NCI-H524 (cell line): Measurements from ENCODE around the gene CLDN9.

Source experiments
- DNase-seq, 2 experiments: peaks; one replicate each; lab custom pipeline; 2025; lab: John Stamatoyannopoulos, UW

Gene CLDN9

DNA sequence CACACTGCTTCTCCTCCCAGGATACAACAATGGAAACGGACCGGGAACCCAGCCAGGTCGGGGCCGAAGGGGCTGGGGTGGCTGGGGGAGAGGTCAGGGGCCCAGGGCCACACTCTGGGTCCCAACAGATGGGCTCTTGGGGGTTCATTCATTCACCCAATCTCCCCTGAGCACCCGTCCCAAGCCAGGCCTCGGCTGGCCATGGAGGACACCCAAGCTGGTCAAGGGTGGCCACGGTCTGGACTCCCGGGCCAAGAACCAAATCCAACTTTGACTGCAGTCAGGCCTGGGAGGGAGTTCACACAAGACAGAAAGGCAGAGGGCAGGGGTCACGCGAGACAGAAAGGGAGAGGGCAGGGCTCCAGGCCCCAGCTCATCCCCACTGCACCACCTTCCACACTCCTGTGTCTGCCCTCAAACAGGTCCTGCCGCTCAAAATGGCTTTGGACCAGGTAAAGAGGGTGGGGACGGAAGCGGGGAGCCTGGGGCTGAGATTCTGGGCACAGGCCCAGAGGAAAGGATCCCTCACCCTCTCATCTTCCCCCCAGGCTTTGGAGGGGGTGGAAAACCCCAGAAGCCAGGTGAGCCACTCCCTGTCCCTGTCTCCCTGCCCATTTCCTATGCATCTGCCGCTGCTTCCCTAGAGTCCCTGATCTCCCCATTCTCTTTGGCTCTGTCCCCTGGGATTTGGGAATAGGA is 20.2 kb upstream of the CLDN9 start:
- DNase-seq = no peak

DNA sequence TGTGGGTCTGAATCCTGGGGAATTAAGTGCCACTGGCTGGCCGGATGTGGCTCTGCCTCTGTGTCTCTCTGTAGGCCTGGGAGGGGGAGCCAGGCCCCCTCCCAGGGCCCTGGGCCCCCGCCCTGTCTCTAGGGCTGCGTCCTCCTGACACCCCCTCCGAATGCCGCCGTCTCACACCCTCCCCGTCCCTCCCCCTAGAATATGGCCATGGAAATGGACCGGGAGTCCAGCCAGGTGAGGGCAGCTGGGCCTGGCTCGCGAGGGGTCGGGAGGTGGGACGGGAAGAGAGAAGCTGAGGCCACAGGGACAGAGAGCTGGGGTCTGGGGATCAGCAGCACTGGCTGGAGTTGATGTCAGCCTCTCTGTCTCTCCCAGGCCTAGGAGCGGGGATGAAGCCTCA is 16.4 kb upstream of the CLDN9 start:
- no peak for DNase-seq

DNA sequence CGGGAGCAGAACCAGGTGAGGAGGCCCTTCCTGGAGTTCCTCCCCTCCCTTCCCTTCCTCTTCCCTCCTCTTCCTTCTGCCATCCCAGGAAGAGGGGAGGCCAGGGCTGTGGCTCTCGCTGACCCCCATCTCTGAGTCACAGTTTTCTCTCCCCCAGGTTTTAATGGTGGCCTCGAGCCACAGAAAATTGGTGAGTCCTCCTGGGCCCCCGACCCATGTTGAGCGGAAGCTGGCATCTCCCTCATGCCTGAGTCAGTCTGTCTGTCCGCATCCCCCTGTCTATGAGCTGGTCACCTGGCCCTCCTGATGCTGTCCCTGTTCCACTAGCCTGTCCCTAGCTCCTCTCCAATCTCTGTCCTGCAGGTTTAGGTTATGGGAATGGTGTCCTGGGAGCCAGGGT is 12.8 kb upstream of the CLDN9 start:
- no peak for DNase-seq

DNA sequence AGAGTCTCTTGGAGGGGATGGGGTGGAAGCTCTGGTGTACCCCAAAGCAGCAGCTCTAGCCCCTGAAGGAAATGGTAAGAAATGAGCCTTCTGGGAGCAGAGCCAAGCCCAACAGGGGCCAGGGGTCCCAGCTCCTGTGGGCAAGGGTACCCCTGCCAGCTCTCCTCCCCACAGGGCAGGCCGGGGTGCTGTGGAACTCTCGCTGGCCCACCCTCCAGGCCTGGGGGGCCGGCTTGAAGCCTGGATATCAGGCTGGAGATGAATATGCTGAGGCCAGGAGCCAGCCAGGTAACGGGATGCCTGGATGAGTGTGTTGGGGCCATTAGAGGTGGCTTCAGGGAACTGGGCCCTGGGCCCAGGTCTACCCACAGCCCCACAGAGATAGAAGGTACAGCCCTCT is 12.2 kb upstream of the CLDN9 start:
- no peak for DNase-seq

DNA sequence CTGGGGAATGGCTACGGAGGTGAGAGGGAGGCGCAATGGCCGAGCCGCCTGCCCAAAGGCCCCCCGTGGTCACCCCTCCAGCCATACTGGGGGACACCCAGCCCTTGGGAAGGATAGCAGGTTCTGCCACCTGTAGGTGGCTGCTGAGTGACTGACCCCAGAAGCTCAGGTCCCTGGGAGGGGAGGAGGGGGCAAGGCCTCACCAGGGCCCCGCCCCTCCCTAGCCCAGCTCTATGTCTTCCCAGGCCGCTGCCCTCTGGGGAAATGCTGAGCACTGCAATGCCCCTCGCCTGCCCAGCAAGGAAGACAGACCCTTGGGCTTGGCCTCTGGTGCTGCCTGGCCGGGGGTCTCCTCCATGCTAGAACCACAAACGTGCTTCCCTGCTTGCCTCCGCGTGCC is 11.4 kb upstream of the CLDN9 start:
- DNase-seq = no peak

DNA sequence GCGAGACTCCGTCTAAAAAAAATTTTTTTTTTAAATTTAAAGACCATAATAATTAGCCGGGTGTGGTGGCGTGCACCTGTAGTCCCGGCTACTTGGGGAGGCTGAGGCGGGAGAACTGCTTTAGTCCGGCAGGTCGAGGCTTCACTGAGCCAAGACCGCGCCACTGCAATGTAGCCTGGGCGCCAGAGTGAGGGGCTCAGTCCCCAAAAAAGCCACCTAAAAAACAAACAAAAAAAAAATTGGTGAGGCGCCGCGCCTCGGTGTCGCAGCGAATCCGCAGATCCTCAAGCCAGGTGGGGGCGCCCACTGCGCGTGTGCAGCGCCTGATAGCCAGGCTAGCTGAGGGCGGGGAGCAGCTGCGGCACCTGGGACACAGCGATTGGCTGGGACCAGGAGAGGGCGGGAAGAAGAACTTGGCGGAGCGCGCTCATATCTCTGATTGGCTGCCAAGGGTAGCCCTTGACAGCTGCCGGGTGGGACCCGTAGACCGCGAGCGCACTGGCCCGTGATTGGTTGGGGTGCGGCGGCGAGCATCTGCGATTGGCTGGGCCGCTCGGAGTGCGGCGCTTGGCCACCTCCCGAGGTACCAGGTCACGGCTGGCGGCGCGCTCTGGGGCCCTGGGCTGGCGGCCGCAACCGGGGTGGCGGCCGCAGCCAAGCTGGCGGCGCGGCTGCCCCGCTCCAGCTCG is 9.0 kb upstream of the CLDN9 start:
- peak; percentile 98 to 100 for DNase-seq

DNA sequence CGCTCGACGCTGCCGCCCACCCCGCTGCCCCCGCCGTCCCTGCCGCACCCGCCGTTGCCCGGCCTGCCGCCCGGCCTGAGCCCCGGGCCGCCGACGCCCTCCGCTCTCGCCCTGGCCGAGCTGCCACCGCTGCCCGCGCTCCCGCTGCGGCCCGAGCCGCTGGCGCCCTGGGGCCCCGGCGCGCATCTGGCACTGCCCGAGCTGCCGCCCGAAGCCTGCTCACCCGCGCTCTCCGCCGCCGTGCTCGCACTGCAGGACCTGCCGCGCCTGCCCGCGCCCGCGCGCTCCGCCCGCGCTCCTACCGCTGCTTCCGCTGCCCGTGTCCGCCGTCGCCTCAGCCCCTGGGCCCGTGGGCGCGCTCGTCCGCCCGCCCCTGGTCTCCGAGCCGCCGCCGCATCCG is 8.4 kb upstream of the CLDN9 start:
- peak in 1 of 2 experiments; percentile 33 for DNase-seq

DNA sequence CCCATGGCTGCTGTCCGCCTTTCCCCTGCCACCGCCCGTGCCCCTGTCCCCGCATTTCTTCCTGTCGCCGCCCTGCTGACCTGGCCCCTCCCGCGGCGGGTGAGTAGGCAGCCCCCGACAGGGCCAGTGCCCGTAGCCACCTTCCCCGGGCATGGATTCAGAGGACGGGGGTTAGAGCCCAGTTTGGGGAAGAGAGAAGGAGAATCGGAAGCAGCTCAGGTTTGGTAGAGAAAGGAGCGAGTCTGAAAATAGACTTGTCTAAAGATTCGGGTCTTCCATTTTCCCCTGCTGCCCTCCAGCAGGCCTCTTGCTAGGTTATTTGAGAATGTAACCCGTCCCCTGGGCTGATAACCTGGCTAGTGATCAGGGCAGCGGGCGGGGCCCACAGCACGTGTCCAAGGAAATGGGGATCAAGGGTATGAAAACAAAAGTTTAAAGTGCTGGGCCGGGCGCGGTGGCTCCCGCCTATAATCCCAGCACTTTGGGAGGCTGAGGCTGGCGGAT is 7.9 kb upstream of the CLDN9 start:
- no peak for DNase-seq

DNA sequence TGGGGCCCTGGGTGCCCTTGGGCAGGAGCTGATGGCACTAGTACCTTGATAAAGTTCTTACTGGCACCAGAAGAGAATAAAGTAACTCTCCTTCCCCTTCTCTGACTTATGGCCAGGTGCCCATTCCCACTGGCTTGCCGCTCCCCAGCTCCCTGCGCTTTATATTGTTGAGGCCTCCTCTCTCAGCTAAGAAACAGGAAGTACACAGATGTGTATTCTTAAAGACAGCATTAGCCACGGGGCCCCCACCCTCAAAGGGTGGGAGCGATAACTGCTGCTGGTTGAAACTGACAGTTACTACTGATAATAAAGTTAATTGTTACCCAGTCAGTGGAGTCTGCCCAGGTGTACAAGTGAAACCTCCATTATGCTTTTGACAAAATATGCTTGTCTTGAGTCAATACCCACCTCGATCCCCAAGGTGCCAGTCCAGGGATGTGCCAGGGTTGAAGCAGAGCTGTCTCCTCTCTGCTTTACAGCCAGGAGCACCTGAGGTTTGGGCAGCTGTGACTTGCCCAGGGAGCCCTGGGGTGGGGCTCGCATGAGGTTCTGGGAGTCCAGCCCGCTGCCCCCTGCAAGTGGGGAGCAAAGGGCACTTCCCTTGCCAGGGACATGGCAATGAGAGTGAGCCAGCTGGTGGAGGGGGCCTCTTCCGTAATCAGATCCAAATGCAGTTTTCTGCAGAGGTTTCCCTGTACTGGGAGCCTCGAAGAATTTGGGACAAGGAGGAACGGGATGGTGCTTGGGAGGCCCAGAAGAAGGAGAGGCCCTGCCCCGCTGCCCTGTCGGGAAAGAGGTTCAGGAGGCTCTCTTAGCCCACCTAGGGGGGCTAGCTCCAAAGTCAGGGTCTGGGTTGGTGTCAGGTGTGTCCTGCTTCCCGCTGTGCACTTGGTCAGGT is 5.4 kb upstream of the CLDN9 start:
- no peak for DNase-seq

DNA sequence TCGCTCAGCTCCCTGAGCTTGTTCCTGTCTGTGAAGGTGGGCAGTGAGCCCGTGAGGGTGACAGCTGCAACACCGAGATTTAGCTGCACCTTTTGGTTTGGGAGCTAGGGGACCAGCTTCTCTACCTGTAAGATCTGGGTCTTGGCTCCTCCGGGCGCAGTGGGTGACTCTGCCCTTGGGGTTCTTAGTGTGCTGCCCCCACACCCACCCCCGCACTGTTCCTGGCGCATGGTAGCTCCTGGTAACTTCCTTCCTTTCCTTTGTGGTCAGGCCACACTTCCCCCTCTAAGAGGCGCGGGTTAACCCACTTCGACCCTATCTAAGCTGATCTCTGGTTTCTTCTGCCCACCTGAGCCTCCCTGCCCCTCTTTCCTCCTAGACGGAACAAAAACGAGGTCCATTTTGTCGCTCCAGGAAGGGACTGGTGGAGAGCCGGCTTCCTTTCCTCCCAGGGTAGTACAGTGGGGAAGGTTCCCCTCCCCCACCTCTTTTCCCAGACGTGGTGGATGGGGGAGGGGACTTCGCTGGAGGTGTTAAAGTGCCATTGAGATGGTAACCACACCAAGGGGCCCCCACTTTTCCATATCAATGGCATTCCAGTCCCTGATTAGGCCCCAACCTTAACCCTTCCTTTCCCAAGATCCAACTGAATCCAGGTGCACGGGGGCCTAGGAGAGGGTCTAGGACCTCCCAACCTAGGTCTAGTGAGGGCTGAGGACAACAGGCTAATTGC is 4.6 kb upstream of the CLDN9 start:
- DNase-seq = no peak

DNA sequence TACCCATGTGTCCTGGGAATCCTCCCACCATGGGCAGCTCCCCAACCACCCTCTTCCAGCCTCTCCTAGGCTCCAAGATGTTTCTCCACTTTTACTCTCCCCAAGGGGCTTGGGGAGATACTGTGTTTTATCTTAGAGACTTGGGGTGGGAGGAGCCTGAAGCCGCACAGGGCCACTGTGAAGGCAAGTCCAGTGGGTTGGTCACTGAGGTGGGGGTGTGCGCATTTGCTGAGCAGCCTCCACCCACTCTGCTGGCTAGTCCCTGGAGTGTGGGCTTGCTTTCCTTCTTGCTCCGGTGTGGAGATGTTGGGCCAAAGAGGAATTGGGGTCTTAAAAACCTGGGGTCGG is 4.1 kb upstream of the CLDN9 start:
- DNase-seq = no peak

DNA sequence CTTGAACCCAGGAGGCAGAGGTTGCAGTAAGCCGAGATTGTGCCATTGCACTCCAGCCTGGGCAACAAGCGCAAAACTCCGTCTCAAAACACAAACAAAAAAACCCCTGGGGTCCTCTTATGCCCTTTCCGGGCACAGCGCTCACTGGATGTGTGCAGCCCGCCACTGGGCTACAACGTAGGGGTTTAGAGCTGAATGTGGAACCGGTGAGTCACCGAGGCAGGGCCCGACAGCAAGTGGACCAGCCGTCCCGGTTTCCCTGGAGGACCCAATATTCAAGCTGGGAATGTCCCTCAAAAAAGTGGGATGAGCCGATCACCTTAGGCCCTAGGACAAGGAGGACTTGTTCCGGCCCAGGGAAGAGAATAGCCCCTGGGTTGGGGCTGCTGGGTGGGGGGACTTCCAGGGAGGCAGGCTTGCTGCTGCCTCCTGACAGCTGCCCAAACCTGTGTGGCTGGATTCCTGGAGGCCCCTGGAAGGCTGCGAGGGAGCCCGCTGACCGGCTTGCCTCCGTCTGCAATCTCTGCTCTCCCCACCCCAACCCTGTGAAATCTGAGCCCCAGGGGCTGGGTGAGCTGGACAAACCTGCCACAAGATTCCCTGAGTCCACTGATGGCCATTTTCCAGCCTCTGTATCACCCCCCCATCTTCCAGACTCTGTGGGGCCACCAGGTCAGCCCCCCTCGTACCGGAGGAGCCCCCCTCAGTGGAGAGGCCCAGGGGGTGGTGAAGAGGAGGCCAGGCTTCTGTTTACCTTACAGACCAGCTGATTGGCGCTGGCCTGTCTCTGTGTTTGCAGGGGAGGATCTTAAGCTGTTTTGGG is 2.9 kb upstream of the CLDN9 start:
- DNase-seq = no peak

DNA sequence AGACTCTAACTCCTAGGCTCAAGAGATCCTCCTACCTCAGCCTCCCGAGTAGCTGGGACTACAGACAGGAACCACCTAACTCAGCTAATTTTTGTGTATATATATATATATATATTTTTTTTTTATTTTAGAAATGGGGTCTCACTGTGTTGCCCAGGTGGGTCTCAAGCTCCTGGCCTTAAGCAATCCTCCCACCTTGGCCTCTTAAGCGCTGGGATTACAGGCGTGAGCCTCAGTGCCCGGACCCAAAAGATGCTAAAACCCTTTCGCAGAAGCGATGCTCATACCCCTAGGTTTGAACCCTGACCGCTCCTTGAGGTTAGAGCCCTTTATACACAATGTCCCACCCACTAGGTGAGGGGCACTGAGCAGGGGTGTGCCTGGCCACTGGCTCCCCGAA is 2.2 kb upstream of the CLDN9 start:
- no peak for DNase-seq

DNA sequence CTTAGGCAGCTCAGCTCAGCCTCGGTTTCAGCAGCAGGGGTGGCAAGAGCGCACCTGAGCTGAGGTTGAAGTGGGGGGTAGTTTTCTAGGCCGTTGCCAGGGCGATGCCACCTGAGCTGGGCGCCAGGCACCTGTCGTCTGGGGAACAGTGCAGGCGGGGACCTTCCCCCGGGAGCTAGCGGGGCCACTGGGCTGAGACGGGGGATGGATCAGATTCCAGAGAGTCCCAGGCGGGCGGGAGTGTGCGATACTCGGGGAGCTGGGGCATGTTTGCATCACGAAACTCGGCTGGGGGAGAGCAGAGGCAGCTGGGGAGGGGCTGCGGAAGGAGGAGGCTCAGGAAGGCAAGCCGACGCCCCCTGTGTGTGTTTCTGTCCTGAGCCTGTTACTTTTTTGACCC is 477 bp upstream of the CLDN9 start:
- peak in 1 of 2 experiments; percentile 45 for DNase-seq

DNA sequence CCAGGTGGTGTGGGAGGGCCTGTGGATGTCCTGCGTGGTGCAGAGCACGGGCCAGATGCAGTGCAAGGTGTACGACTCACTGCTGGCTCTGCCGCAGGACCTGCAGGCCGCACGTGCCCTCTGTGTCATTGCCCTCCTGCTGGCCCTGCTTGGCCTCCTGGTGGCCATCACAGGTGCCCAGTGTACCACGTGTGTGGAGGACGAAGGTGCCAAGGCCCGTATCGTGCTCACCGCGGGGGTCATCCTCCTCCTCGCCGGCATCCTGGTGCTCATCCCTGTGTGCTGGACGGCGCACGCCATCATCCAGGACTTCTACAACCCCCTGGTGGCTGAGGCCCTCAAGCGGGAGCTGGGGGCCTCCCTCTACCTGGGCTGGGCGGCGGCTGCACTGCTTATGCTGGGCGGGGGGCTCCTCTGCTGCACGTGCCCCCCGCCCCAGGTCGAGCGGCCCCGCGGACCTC is 798 bp downstream of the CLDN9 start:
- no peak for DNase-seq

DNA sequence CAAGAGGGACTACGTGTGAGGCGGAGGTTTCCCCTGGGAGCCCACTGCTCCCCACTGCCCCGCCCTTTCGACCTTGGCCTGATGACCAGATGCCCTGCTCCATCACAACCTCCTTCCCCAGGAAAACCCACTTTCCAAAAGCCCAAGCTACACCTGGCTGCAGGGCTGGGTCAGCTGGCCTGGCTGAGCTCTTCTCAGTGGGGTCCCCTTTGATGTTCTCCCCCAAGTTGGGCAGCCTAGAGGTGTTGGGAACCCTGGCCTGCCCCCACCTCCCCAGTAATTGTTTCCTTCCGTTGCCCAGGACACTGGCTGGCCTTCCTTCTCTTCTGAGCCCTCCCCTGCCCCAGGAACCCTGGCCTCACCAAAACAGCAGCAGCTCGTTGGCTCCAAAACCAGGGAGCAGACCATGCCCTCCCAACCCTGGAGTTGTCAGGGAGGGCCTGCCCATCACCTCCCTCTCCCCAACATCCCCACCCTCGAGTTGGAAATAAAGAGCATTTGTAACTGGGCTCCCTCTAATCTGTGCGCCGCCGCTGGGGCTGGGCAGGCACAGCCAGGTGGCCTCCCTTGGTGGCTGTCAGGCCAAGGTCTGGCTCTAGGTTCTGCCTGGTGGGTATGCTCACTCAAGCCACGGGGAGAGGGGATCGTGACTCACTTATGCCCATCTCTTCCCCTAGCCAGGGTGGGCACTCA is 1.4 kb downstream of the CLDN9 start:
- no peak for DNase-seq

DNA sequence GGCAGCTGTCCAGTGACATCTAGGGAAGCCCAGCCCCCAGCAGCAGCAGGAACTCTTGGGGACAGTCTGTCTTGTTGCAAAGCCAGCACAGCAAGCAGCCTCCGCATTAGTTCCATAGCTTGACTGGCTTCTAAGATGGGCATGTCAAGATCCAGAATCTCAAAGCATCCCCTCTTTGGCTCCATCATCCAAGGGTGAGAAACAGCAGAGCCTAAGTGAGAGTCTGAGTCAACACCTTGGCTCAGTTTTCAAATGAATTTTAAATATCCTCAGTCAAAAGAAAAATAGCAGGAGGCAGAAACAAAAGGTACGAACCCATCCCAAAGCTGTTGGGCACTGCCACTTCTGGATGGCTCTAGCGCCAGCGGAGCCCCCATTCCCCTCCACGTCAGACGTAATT is 2.2 kb downstream of the CLDN9 start:
- DNase-seq = no peak

DNA sequence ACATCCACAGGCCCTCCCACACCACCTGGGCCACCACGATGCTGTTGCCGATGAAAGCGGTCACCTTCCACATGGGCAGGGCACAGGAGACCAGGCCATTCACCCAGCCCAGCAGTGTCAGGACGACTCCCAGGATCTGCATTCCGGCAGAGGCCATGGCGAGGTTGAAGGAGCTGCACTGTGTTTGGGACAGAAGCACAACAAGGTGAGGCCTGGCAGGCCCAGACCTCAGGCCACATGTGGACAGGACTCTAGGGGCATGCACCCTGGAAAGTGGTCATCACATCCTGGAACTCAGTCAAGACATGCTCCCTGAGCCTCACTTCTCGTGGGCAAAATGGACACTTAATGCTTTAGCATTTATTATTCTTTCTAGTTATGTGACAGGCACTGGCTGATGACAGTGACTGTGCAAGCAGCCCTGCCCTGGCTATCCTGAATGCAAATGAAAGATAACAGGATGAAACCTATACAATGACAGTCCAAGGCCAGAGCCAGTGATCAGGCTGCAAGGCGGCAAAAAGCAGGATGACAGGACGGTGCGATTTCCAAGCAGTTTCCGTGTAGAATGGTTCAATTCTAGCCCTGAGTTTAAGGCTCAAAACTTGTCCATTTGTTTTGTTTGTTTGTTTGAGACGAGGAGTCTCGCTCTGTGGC is 3.3 kb downstream of the CLDN9 start:
- DNase-seq = no peak

DNA sequence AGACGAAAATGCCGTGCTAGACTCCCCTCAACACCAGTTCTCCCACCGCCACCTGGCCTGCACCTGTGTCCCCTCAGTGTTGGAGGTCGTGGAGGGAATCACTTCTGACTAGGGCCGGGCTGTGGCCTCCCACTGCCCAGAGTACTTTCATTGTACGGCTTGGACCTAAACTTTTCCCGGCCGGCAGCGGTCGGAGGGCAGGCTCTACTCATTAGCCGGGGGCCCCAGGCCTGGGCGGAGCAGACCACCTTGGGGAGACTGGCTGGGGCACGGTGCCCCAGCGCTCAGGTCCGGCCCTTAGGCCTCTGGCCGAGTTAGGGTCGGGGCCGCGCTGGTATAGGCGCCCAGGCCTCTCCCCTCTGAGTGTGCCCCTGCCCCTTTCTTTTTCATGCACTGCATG is 4.6 kb downstream of the CLDN9 start:
- DNase-seq = no peak
